ENCODE results near the gene FAM20C. TPM values are rescaled to one million over a fixed set of nuclear protein-coding genes. Genes with fewer than 3 reads are reported as not detected.
A peak's percentile ranks its signal among the peaks of the same experiment; 100 is the strongest.

FAM20C gene
- total RNA-seq, 2 donors from 2014 or later = 33.5 to 53.5 TPM

DNA sequence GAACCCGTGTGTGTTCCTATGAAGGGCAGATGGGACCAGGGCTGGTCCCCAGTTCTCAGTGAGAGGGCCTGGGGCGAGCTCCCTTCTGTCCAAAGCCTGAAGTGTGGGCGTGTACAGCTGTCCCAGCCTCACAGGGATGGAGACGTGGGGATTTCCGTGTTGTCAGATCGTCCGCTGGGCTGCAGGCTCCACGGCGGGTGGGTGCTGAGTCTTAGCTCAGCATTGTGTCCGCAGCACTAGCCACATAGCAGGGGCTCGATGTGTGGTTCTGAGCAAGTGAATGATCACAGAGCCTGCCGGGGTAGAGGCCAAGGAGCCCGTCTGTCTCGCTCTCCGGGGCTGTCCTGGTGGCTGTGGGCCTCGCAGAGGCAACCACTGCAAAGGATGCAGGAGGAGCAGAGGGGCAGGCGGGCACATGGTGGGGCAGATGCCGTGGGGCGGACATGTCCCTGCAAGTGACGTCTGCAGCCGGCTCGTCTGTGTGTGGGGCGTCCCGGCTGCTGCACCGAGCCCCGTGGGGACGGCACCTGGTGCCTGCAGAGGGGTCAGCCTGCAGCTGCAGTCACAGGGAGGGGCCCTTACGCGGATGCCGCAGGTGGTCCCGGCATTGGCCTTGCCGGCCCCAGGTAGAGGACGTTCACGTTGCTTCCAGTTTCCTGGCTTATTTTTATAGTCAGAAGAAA lies 30.9 kb downstream of the FAM20C start:
- peak overlapping the region; percentile 72 for H3K27ac Mint-ChIP-seq
- Histone ChIP-seq H3K9ac (ENCODE audit: extremely low read depth, low read length, poor library complexity, severe bottlenecking) (no peak overlapping the region), H3K4me1 (ENCODE audit: control insufficient read depth, insufficient read depth, low read length) (no peaks in the 10 kb centered on the region), H3K9me3 (ENCODE audit: control insufficient read depth, low read length) (no peaks in the 10 kb centered on the region), H3K4me3 (ENCODE audit: low read length) (no peak overlapping the region), H3K27me3 (ENCODE audit: control insufficient read depth, insufficient read depth, low read length, poor library complexity, severe bottlenecking) (no peaks in the 10 kb centered on the region), H3K27ac (ENCODE audit: low read depth, low read length) (no peak overlapping the region), H3K36me3 (ENCODE audit: control insufficient read depth, insufficient read depth, low read length) (no peaks in the 10 kb centered on the region)
- 90% methylated on average over 28 to 34 of the region's 34 CpGs for WGBS, 2 experiments (ENCODE audit: insufficient coverage in 1 of 2, insufficient read length in 1 of 2)
- H3K27me3 Mint-ChIP-seq (ENCODE audit: insufficient read depth) = no peaks in the 10 kb centered on the region
- no peak for DNase-seq
- H3K36me3 Mint-ChIP-seq (ENCODE audit: low read depth) = no peaks in the 10 kb centered on the region
- H3K4me3 Mint-ChIP-seq = no peak overlapping the region
- no peaks in the 10 kb centered on the region for H3K9me3 Mint-ChIP-seq
- H3K4me1 Mint-ChIP-seq = peaks cover 4% of the 10 kb centered on the region
- TF ChIP-seq, protein P1, sequence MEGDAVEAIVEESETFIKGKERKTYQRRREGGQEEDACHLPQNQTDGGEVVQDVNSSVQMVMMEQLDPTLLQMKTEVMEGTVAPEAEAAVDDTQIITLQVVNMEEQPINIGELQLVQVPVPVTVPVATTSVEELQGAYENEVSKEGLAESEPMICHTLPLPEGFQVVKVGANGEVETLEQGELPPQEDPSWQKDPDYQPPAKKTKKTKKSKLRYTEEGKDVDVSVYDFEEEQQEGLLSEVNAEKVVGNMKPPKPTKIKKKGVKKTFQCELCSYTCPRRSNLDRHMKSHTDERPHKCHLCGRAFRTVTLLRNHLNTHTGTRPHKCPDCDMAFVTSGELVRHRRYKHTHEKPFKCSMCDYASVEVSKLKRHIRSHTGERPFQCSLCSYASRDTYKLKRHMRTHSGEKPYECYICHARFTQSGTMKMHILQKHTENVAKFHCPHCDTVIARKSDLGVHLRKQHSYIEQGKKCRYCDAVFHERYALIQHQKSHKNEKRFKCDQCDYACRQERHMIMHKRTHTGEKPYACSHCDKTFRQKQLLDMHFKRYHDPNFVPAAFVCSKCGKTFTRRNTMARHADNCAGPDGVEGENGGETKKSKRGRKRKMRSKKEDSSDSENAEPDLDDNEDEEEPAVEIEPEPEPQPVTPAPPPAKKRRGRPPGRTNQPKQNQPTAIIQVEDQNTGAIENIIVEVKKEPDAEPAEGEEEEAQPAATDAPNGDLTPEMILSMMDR (conservative IDR thresholded peaks at IDR 0.05) = no peak

DNA sequence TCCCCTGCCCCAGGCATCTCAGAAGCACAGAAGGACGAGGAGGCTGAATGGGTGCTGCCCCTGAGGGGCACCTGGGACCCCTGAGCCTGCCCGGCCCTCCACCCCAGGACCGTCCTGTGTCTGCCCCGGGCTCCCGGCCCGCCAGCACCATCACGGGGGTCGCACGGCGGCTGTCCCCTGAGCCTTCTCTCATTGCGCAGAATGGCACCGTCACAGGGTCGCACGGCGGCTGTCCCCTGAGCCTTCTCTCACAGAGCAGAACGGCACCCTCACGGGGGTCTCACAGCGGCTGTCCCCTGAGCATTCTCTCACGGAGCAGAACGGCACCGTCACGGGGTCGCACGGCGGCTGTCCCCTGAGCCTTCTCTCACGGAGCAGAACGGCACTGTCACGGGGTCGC lies 31.5 kb downstream of the FAM20C start:
- no peak for DNase-seq

GRCh38 chr7:226281-226895 lies 34.0 kb downstream of the FAM20C start:
- Mint-ChIP-seq H3K9me3 (no peaks in the 10 kb centered on the region), H3K27me3 (ENCODE audit: insufficient read depth) (no peaks in the 10 kb centered on the region), H3K4me3 (no peak overlapping the region), H3K27ac (no peak overlapping the region), H3K4me1 (no peaks in the 10 kb centered on the region), H3K36me3 (ENCODE audit: low read depth) (peaks cover 2% of the 10 kb centered on the region)
- H3K27me3 ChIP-seq (ENCODE audit: control insufficient read depth, insufficient read depth, low read length, poor library complexity, severe bottlenecking) = no peaks in the 10 kb centered on the region
- H3K9me3 ChIP-seq (ENCODE audit: control insufficient read depth, low read length) = no peaks in the 10 kb centered on the region
- no peaks in the 10 kb centered on the region for H3K36me3 ChIP-seq (ENCODE audit: control insufficient read depth, insufficient read depth, low read length)
- H3K27ac ChIP-seq (ENCODE audit: low read depth, low read length) = no peak overlapping the region
- no peaks in the 10 kb centered on the region for H3K4me1 ChIP-seq (ENCODE audit: control insufficient read depth, insufficient read depth, low read length)
- H3K9ac ChIP-seq (ENCODE audit: extremely low read depth, low read length, poor library complexity, severe bottlenecking) = no peak overlapping the region
- no peak overlapping the region for H3K4me3 ChIP-seq (ENCODE audit: low read length)
- no peak for DNase-seq
- TF ChIP-seq, protein P1 (conservative IDR thresholded peaks at IDR 0.05) = no peak
- 90 to 99% methylated on average over 12 to 23 of the region's 23 CpGs for WGBS, 2 experiments (ENCODE audit: insufficient coverage in 1 of 2, insufficient read length in 1 of 2)

More for the DNA sequence above, 31.5 kb downstream of the FAM20C start:
- Histone ChIP-seq H3K4me3 (ENCODE audit: low read length) (no peak overlapping the region), H3K27me3 (ENCODE audit: control insufficient read depth, insufficient read depth, low read length, poor library complexity, severe bottlenecking) (no peaks in the 10 kb centered on the region), H3K9me3 (ENCODE audit: control insufficient read depth, low read length) (no peaks in the 10 kb centered on the region), H3K27ac (ENCODE audit: low read depth, low read length) (no peak overlapping the region), H3K4me1 (ENCODE audit: control insufficient read depth, insufficient read depth, low read length) (no peaks in the 10 kb centered on the region), H3K9ac (ENCODE audit: extremely low read depth, low read length, poor library complexity, severe bottlenecking) (no peak overlapping the region), H3K36me3 (ENCODE audit: control insufficient read depth, insufficient read depth, low read length) (no peaks in the 10 kb centered on the region)
- Mint-ChIP-seq H3K27ac (no peak overlapping the region), H3K4me3 (no peak overlapping the region), H3K9me3 (no peaks in the 10 kb centered on the region), H3K4me1 (peaks cover 4% of the 10 kb centered on the region), H3K36me3 (ENCODE audit: low read depth) (no peaks in the 10 kb centered on the region), H3K27me3 (ENCODE audit: insufficient read depth) (no peaks in the 10 kb centered on the region)
- TF ChIP-seq, protein P1 (conservative IDR thresholded peaks at IDR 0.05) = no peak
- WGBS, 2 experiments (ENCODE audit: insufficient coverage in 1 of 2, insufficient read length in 1 of 2) = 93 to 94% methylated on average over 8 to 29 of the region's 29 CpGs

Data from endodermal cell (in vitro differentiated cells).